HG03571 (cell line): ENCODE measurements around the gene RPSA.
"Not testable (repeated sequence)": the region's sequence is repeated elsewhere in the genome, so short reads cannot be mapped to it uniquely, and the experiment has no call there.

Experiments
- ATAC-seq: cut with Tn5 transposase; IDR thresholded peaks from one replicate; pipeline ENCODE4 v1.9.1; 2021; ENCODE audit not compliant: unreplicated experiment

Gene RPSA

GRCh38 chr3:39406368-39407258, at the start of gene RPSA:
Gene RPSA, plus strand, starts transcription at chr3:39406720. Its CDS starts 934 bp downstream, at chr3:39407654.
- ATAC-seq = peak; percentile 95

- no peak for ATAC-seq
Measured at GRCh38 chr3:39358333-39358732, 48.2 kb upstream of the RPSA start.

- peak; percentile 62 for ATAC-seq
Measured at GRCh38 chr3:39361252-39361927, 45.1 kb upstream of the RPSA start.

- no peak for ATAC-seq
Measured at GRCh38 chr3:39362192-39362591, 44.3 kb upstream of the RPSA start.

GRCh38 chr3:39362812-39363211, 43.7 kb upstream of the RPSA start:
- no peak for ATAC-seq

DNA sequence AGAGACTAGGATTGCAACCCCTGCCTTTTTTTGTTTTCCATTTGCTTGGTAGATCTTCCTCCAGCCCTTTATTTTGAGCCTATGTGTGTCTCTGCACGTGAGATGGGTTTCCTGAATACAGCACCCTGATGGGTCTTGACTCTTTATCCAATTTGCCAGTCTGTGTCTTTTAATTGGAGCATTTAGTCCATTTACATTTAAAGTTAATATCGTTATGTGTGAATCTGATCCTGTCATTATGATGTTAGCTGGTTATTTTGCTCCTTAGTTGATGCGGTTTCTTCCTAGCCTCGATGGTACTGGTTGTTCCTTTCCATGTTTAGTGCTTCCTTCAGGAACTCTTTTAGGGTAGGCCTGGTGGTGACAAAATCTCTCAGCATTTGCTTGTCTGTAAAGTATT, 36.1 kb upstream of the RPSA start:
- not testable (repeated sequence) for ATAC-seq

GRCh38 chr3:39372833-39373232, 33.7 kb upstream of the RPSA start:
- no peak for ATAC-seq

DNA sequence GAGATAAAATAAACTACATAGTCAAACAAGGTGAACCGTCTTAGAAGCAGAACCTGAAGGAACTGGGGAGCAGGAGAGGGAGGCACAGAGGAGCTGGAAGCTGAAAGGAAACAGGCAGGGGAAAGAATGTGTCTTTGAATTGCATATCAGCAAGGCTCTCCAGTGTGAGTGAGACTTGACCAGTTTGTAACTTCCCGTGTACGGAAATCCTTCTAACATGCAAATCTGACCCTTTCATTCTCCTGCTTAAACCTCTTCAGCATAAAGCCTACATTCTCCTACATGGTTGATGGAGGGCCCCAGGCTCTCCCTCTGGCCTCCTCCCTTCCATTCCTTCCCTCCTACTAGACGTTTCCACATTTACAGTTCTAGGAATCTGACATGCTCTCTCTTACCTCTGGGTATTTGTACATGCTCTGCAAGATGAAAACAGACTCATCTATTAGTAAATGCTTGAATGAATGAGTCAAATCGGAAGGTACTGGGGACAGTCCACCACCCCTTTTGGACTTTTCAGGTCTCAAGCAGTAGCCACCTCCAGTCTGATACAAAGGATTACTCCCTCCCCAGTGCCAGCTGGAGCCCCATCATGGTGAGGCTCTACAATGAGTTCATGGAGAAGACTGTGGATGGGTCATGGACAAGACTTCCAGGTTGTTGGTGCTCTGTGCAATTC, 29.4 kb upstream of the RPSA start:
- no peak for ATAC-seq

GRCh38 chr3:39378088-39378487, 28.4 kb upstream of the RPSA start:
- ATAC-seq = peak; percentile 64

DNA sequence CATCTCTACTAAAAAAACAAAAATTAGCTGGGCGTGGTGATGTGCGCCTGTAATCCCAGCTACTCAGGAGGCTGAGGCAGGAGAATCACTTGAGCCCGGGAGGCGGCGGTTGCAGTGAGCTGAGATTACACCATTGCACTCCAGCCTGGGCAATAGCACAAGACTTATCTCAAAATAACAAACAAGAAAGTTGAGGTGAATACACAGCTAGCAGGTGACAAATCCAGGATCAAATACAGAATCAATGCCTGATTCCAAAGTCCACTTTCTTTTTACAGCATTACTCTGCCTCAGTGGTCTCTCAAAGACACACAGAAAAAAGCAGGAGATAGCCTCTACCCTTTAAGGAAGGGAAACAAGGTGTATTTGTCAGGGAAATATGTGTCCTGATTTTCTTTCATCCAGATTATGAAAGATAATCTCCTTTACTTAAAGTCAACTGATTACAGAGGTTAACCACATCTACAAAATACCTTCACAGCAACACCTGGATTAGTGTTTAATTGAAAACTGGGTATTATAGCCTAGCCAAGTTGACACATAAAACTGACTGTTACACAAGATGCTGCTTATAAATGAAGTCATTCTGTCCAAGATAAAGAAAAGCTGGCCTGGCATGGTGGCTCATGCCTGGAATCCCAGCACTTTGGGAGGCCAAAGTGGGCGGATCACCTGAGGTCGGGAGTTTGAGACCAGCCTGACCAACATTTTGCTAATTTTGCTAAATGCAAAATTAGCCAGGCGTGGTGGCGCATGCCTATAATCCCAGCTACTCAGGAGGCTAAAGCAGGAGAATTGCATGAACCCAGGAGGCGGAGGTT, 27.4 kb upstream of the RPSA start:
- ATAC-seq = no peak

DNA sequence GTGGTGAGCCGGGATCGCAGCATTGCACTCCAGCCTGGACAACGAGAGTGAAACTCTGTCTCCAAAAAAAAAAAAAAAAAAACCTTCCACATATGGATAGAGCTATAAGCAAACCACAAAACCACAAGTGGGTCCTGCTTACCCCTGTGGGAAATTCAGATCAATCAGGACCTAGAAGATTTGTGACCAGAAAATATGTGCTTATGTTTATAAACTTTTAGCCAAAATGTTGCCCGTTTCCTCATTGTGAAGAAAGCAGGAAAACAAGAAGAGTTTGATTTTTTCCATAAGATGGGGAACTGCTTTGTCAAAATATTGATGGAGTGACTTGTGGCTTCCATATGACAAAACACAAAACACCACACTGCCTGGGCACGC, 26.8 kb upstream of the RPSA start:
- no peak for ATAC-seq

- no peak for ATAC-seq
Measured at GRCh38 chr3:39381432-39381831, 25.1 kb upstream of the RPSA start.

GRCh38 chr3:39383045-39383880, 23.3 kb upstream of the RPSA start, which contains the start of gene SLC25A38:
Gene SLC25A38, plus strand, starts transcription at chr3:39383370. Its CDS starts 355 bp downstream, at chr3:39383725.
- peak; percentile 63 for ATAC-seq

DNA sequence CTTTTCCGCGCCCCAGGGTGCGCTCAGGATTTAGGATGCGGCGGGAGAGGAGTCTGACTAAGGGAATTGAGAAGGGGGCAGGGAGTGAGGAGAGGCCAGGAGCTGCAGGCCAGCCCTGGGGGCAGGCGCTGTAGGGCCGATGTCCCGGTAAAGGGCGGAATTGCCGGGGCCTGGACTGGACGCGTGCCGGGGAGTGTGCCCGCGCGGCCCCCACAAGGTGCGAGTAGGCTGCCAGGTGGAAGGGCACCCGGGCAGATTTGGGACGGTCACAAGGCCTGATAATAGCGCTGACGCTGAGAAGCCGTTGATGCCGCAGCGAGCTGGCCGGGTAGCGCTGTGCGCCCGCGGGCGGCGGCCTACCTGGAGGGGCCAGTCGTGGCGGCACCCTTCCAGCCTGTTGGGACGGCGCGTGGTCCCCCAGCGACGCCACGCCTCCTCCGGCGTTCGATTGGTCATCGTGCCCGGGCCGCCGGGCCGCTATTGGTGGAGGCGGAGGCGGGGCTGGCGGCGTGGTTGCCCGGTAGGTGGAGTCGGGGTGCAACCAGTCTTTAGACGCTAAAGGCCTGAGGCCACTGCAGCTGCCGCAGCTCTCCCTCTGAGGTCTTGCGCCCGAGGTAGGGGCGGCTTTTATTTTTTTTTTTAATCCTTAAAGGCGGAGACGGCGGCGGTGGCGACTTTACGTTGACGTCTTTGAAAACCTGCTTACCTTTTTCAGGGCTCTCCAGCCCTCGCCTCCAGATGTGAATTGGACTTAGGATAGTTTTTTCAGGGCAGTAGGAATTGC, 22.4 kb upstream of the RPSA start:
- ATAC-seq = peak; percentile 68

DNA sequence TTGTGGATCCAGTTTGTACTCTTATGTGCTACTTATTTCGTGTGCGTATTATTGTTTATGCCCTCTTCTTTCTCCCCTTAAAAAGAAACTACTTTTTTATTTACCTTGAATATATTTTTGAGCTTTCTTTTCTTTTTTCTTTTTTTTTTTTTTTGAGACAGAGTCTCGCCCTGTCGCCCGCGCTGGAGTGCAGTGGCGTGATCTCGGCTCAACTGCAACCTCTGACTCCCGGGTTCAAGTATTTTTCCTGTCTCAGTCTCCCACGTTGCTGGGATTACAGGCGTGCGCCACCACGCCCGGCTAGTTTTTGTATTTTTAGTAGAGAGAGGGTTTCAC, 21.9 kb upstream of the RPSA start:
- no peak for ATAC-seq

DNA sequence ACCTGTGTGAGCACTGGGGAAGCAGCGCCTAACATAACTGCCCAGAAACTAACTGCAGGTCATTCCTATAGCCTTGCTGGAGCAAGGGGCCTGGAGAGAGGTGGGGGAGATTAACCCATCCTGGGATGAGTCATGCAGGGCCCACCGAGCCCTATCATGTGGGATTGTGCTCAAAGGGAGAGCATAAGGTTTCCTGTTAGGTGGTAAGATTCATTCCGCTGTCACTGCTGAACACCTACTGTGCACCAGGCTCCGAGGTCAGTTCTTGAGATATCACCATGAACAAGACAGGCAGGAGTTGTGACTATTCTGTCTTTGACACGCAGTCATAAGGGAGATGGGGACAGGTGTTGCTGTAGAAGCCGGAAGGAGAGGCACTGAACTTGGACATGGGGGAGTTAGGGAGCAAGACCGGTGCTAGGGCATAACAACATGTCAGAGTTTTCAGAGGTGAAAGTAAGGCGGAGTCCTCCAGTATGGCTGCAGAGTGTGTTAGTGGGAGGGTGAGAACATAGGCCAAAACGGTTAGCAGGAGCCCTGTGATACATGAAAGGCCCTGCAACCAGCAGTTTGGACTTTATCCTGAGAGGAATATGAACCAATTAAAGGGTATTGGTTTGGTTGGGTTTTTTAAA, 20.9 kb upstream of the RPSA start:
- ATAC-seq = no peak

- no peak for ATAC-seq
Measured at GRCh38 chr3:39386318-39386717, 20.2 kb upstream of the RPSA start.

- no peak for ATAC-seq
Measured at GRCh38 chr3:39387411-39387975, 19.0 kb upstream of the RPSA start.
